ENCODE data around the gene KDM3A. TPM values are rescaled to one million over a fixed set of nuclear protein-coding genes. Genes with fewer than 3 reads are reported as not detected.
A peak's percentile ranks its signal among the peaks of the same experiment; 100 is the strongest.

Gene KDM3A
- total and polyA plus RNA-seq, 9 of the 15 experiments (the other 6 are each of a cell fraction or from before 2014, with no cell fraction given): 7.5 to 95.4 (median 24.8) TPM

DNA sequence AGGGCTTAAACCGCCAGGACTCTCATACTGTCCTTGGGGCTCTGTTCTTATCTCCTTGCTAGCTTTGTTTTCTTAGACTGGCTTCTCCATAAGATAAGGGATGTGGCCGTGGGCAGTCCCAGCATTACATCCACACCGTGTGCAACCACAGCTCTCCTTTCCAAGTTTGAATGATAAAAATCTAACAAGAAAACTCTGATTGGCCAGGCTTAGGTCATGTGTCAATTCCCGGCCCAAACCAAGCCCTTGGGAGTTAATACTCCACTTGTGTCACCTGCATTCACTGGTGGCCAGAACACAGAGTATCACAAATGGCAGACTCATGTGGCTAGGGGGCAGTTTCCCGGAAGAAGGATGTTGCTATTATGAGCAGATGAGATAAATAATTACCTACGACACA is 43.2 kb upstream of the KDM3A start:
- POLR2A ChIA-PET: interaction anchor here (1.8 kb wide), 1 partner anchor 43 kb away, joined by 6 read pairs; the partner anchor contains the start of gene KDM3A
- no peaks in the 10 kb centered on the region for H3K9me1 ChIP-seq (ENCODE audit: control insufficient read depth, insufficient read depth, low read length)
- no peaks in the 10 kb centered on the region; a peak in 3 of 5 replicates for H3K27me3 ChIP-seq (ENCODE audit: control insufficient read depth in 2 of 2, insufficient read depth in 2 of 2, low read length in 2 of 2)
- H2AFZ ChIP-seq (ENCODE audit: low read depth, low read length): peak overlapping the region; percentile 29; the same call in 1 of the 2 replicates
- no peaks in the 10 kb centered on the region for H3K36me3 ChIP-seq (ENCODE audit: control insufficient read depth, insufficient read depth, low read length)
- H3K79me2 ChIP-seq (ENCODE audit: control insufficient read depth, insufficient read depth, low read length): no peaks in the 10 kb centered on the region
- H4K20me1 ChIP-seq (replicated peaks; ENCODE audit: control insufficient read depth, insufficient read depth, low read length): no peaks in the 10 kb centered on the region
- H3K9ac ChIP-seq (ENCODE audit: insufficient read depth in 1 of 2, low read depth in 2 of 2, low read length in 2 of 2): no peak overlapping the region
- no TSS peak for BruUV-seq (replicated peaks)
- 1% methylated on average over 6 of the region's 6 CpGs for WGBS (ENCODE audit: insufficient coverage, low coverage, missing lambda C conversion rate)
- H3K4me1 ChIP-seq (replicated peaks in 1 of 2; ENCODE audit: control insufficient read depth in 2 of 2, insufficient read depth in 2 of 2, low read length in 2 of 2): peaks cover 0 to 9% of the 10 kb centered on the region in 2 experiments; a peak in 1 of 5 replicates
- intact Hi-C loops (cut with micrococcal nuclease): loop anchor here (2.0 to 5.0 kb wide), 2 partner anchors 44 to 405 kb away; partner anchors contain the start of gene KDM3A
- DNase-seq (ENCODE audit: extremely low read depth in 1 of 4, low spot score in 3 of 4) (peak; percentile 40 to 62 (median 50)), ATAC-seq (peak; percentile 79), FAIRE-seq (peak; percentile 60)
- H3K9me3 ChIP-seq (replicated peaks; ENCODE audit: control insufficient read depth, insufficient read depth, low read depth, low read length): no peaks in the 10 kb centered on the region
- no peak overlapping the region for H3K4me3 ChIP-seq
- CTCF ChIA-PET (ENCODE audit: low intra/inter-chr PET ratio): interaction anchor here (0.7 kb wide), 1 partner anchor 38 kb away, joined by 3 read pairs; no protein-coding TSS in a partner anchor
- H3K27ac ChIP-seq (ENCODE audit: extremely low read depth, low read depth, low read length): no peak overlapping the region
- in situ Hi-C loops (cut with MboI): loop anchor here (25.0 kb wide), 1 partner anchor 664 kb away; no protein-coding TSS in a partner anchor
- H3K4me2 ChIP-seq (ENCODE audit: insufficient read depth, low read length): peak overlapping the region; percentile 44
- TF ChIP-seq ARID3B (CRISPR knock-in tag; IDR thresholded peaks at IDR 0.05; ENCODE audit: borderline replicate concordance): no peak
- TF ChIP-seq ZFX (CRISPR knock-in tag; IDR thresholded peaks at IDR 0.05): no peak
- peak; percentile 60 for TF ChIP-seq MYBL2 (IDR thresholded peaks at IDR 0.05; ENCODE audit: low read depth)
- no peak for TF ChIP-seq MYBL2 (CRISPR knock-in tag; IDR thresholded peaks at IDR 0.05; ENCODE audit: borderline replicate concordance)
- peak; percentile 18; the same call in 1 of the 2 replicates for TF ChIP-seq MYC (IDR thresholded peaks at IDR 0.05; ENCODE audit: low read depth, low read length)
- TF ChIP-seq MYC (CRISPR knock-in tag; IDR thresholded peaks at IDR 0.05; ENCODE audit: borderline replicate concordance, low read depth): no peak
- no peak for TF ChIP-seq POU5F1 (IDR thresholded peaks at IDR 0.05; ENCODE audit: borderline replicate concordance, low read depth, low read length, partially characterized antibody)
- TF ChIP-seq SMARCA4 (IDR thresholded peaks at IDR 0.05): peak; percentile 57; the same call in 1 of the 2 replicates
- TF ChIP-seq RAD51 (IDR thresholded peaks at IDR 0.05; ENCODE audit: borderline replicate concordance, low read depth): peak; percentile 76
- TF ChIP-seq CC2D1A (IDR thresholded peaks at IDR 0.05): no peak; the same call in 1 of the 2 replicates
- TF ChIP-seq GATA2 (CRISPR knock-in tag; IDR thresholded peaks at IDR 0.05): 0 out of 2 replicates have a peak, but pooled peaks have one; percentile 31
- TF ChIP-seq, protein P1, sequence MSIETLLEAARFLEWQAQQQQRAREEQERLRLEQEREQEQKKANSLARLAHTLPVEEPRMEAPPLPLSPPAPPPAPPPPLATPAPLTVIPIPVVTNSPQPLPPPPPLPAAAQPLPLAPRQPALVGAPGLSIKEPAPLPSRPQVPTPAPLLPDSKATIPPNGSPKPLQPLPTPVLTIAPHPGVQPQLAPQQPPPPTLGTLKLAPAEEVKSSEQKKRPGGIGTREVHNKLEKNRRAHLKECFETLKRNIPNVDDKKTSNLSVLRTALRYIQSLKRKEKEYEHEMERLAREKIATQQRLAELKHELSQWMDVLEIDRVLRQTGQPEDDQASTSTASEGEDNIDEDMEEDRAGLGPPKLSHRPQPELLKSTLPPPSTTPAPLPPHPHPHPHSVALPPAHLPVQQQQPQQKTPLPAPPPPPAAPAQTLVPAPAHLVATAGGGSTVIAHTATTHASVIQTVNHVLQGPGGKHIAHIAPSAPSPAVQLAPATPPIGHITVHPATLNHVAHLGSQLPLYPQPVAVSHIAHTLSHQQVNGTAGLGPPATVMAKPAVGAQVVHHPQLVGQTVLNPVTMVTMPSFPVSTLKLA (conservative IDR thresholded peaks at IDR 0.05): peak in 1 of 2 experiments; percentile 36; a peak in 1 of 4 replicates
- TF ChIP-seq SOX6 (IDR thresholded peaks at IDR 0.05): peak; percentile 92
- no peak for TF ChIP-seq ZFP30 (CRISPR knock-in tag; IDR thresholded peaks at IDR 0.05; ENCODE audit: borderline replicate concordance)
- TF ChIP-seq, protein P2, sequence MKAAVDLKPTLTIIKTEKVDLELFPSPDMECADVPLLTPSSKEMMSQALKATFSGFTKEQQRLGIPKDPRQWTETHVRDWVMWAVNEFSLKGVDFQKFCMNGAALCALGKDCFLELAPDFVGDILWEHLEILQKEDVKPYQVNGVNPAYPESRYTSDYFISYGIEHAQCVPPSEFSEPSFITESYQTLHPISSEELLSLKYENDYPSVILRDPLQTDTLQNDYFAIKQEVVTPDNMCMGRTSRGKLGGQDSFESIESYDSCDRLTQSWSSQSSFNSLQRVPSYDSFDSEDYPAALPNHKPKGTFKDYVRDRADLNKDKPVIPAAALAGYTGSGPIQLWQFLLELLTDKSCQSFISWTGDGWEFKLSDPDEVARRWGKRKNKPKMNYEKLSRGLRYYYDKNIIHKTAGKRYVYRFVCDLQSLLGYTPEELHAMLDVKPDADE (conservative IDR thresholded peaks at IDR 0.05; ENCODE audit: control insufficient read depth, low read depth, low read length): no peak
- peak in 1 of 2 experiments; percentile 67; a peak in 1 of 4 replicates for TF ChIP-seq FOXA3 (CRISPR knock-in tag; conservative IDR thresholded peaks at IDR 0.05 in 1 of 2, IDR thresholded peaks at IDR 0.05 in 1 of 2)
- peak; percentile 34; the same call in 1 of the 2 replicates for TF ChIP-seq ATF7 (IDR thresholded peaks at IDR 0.05)
- no peak for TF ChIP-seq ADNP (tag; IDR thresholded peaks at IDR 0.05)
- peak; percentile 55 for TF ChIP-seq EP300 (IDR thresholded peaks at IDR 0.05; ENCODE audit: low read length)
